GM23338 (cell line): ENCODE measurements around the gene GARIN1A.

Source experiments
- CREB1 ChIP-seq: fragments of 250-450 bp; sonication (Bioruptor Pico); IDR thresholded peaks from 2 replicates; pipeline ENCODE4 v1.5.0; 2020; ENCODE audit warnings: low read depth, mild to moderate bottlenecking, moderate library complexity
- CTCF ChIP-seq, 2 experiments: fragments of 200-600 bp in 1 of 2; sonication (generic) in 1 of 2; conservative IDR thresholded peaks; 2 replicates each; pipeline versions ENCODE4 v1.5.1 to v1.6.1; 2016 to 2017; ENCODE audit warnings: antibody characterized with exemption in 2 of 2, low read depth in 2 of 2, mild to moderate bottlenecking in 2 of 2, moderate library complexity in 1 of 2
- EZH2 ChIP-seq: fragments of 200-600 bp; sonication (generic); IDR thresholded peaks from one replicate; pipeline ENCODE4 v1.8.0; 2017; ENCODE audit warnings: antibody characterized with exemption, mild to moderate bottlenecking, low read depth; ENCODE audit not compliant: unreplicated experiment
- JUNB ChIP-seq: IDR thresholded peaks from one replicate; pipeline ENCODE4 v1.6.1; 2016; ENCODE audit warnings: antibody characterized with exemption; ENCODE audit not compliant: unreplicated experiment
- REST ChIP-seq: IDR thresholded peaks from one replicate; pipeline ENCODE4 v1.6.1; 2018; ENCODE audit warnings: antibody characterized with exemption; ENCODE audit not compliant: unreplicated experiment
- STAT1 ChIP-seq: IDR thresholded peaks from one replicate; pipeline ENCODE4 v1.6.1; 2016; ENCODE audit warnings: antibody characterized with exemption; ENCODE audit not compliant: unreplicated experiment
- ZNF114 ChIP-seq: fragments of 250-450 bp; sonication (Bioruptor Pico); IDR thresholded peaks from 2 replicates; pipeline ENCODE4 v1.5.0; 2020; ENCODE audit warnings: mild to moderate bottlenecking, moderate library complexity

GRCh38 chr7:128701062-128701785, 29.1 kb downstream of the GARIN1A start:
- TF ChIP-seq CTCF (conservative IDR thresholded peaks at IDR 0.05; ENCODE audit: low read depth in 2 of 2) (no peak), EZH2 (no peak), REST (no peak), JUNB (no peak), ZNF114 (CRISPR knock-in tag) (no peak), CREB1 (CRISPR knock-in tag) (no peak), STAT1 (no peak)
